ENCODE results near the gene PMS2. TPM values are rescaled to one million over a fixed set of nuclear protein-coding genes. Genes with fewer than 3 reads are reported as not detected.

Gene PMS2
- total and polyA plus RNA-seq, 9 of the 15 experiments (the other 6 are each of a cell fraction or from before 2014, with no cell fraction given) = 4.9 to 27.6 (median 16.5) TPM

DNA sequence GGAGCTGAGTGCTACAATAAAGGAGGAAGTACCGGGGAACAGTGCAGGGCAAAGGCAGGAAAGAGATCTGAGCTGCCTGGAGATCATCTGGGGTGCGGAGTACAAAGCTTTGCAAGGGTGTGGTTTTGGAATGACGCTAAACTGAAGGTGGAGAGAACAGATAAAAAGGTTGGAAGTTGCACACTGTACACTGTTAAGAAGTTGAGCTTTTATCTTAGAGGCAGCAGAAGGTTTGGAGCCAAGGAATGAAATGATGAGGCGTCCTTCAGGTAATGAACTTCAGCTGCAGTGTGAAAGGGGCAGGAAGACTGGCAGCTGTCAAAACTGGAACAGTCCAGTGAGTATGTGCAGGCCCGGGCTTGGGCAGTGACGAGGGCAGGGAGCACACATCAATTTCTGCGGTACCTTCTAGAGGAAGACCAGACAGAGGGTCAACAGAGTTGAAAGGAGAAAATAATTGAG lies 15.2 kb upstream of the PMS2 start (continued):
- peak; percentile 56; the same call in 1 of the 2 replicates for TF ChIP-seq ZNF134 (CRISPR knock-in tag; conservative IDR thresholded peaks at IDR 0.05)
- TF ChIP-seq DNMT1 (IDR thresholded peaks at IDR 0.05) = peak; percentile 75; the same call in 1 of the 2 replicates
- peak; percentile 96 for TF ChIP-seq KLF1 (tag; IDR thresholded peaks at IDR 0.05)
- TF ChIP-seq, protein P1, sequence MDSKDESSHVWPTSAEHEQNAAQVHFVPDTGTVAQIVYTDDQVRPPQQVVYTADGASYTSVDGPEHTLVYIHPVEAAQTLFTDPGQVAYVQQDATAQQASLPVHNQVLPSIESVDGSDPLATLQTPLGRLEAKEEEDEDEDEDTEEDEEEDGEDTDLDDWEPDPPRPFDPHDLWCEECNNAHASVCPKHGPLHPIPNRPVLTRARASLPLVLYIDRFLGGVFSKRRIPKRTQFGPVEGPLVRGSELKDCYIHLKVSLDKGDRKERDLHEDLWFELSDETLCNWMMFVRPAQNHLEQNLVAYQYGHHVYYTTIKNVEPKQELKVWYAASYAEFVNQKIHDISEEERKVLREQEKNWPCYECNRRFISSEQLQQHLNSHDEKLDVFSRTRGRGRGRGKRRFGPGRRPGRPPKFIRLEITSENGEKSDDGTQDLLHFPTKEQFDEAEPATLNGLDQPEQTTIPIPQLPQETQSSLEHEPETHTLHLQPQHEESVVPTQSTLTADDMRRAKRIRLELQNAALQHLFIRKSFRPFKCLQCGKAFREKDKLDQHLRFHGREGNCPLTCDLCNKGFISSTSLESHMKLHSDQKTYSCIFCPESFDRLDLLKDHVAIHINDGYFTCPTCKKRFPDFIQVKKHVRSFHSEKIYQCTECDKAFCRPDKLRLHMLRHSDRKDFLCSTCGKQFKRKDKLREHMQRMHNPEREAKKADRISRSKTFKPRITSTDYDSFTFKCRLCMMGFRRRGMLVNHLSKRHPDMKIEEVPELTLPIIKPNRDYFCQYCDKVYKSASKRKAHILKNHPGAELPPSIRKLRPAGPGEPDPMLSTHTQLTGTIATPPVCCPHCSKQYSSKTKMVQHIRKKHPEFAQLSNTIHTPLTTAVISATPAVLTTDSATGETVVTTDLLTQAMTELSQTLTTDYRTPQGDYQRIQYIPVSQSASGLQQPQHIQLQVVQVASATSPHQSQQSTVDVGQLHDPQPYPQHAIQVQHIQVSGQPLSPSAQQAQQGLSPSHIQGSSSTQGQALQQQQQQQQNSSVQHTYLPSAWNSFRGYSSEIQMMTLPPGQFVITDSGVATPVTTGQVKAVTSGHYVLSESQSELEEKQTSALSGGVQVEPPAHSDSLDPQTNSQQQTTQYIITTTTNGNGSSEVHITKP (IDR thresholded peaks at IDR 0.05; ENCODE audit: partially characterized antibody) = peak; percentile 50
- TF ChIP-seq ARHGAP35 (IDR thresholded peaks at IDR 0.05; ENCODE audit: partially characterized antibody) = no peak
- TF ChIP-seq ATF7 (IDR thresholded peaks at IDR 0.05) = peak; percentile 91
- TF ChIP-seq NCOA6 (IDR thresholded peaks at IDR 0.05) = peak; percentile 38; the same call in 1 of the 2 replicates
- peak; percentile 73; the same call in 1 of the 2 replicates for TF ChIP-seq OTX1 (CRISPR knock-in tag; IDR thresholded peaks at IDR 0.05)
- TF ChIP-seq SNRNP70 (optimal IDR thresholded peaks at IDR 0.05; ENCODE audit: low read depth, low read length) = no peak
- TF ChIP-seq CXXC5 (CRISPR knock-in tag; IDR thresholded peaks at IDR 0.05) = peak; percentile 96
- TF ChIP-seq, protein P2, sequence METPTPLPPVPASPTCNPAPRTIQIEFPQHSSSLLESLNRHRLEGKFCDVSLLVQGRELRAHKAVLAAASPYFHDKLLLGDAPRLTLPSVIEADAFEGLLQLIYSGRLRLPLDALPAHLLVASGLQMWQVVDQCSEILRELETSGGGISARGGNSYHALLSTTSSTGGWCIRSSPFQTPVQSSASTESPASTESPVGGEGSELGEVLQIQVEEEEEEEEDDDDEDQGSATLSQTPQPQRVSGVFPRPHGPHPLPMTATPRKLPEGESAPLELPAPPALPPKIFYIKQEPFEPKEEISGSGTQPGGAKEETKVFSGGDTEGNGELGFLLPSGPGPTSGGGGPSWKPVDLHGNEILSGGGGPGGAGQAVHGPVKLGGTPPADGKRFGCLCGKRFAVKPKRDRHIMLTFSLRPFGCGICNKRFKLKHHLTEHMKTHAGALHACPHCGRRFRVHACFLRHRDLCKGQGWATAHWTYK (CRISPR knock-in tag; IDR thresholded peaks at IDR 0.05) = peak; percentile 70; the same call in 1 of the 2 replicates
- TF ChIP-seq, protein P3, sequence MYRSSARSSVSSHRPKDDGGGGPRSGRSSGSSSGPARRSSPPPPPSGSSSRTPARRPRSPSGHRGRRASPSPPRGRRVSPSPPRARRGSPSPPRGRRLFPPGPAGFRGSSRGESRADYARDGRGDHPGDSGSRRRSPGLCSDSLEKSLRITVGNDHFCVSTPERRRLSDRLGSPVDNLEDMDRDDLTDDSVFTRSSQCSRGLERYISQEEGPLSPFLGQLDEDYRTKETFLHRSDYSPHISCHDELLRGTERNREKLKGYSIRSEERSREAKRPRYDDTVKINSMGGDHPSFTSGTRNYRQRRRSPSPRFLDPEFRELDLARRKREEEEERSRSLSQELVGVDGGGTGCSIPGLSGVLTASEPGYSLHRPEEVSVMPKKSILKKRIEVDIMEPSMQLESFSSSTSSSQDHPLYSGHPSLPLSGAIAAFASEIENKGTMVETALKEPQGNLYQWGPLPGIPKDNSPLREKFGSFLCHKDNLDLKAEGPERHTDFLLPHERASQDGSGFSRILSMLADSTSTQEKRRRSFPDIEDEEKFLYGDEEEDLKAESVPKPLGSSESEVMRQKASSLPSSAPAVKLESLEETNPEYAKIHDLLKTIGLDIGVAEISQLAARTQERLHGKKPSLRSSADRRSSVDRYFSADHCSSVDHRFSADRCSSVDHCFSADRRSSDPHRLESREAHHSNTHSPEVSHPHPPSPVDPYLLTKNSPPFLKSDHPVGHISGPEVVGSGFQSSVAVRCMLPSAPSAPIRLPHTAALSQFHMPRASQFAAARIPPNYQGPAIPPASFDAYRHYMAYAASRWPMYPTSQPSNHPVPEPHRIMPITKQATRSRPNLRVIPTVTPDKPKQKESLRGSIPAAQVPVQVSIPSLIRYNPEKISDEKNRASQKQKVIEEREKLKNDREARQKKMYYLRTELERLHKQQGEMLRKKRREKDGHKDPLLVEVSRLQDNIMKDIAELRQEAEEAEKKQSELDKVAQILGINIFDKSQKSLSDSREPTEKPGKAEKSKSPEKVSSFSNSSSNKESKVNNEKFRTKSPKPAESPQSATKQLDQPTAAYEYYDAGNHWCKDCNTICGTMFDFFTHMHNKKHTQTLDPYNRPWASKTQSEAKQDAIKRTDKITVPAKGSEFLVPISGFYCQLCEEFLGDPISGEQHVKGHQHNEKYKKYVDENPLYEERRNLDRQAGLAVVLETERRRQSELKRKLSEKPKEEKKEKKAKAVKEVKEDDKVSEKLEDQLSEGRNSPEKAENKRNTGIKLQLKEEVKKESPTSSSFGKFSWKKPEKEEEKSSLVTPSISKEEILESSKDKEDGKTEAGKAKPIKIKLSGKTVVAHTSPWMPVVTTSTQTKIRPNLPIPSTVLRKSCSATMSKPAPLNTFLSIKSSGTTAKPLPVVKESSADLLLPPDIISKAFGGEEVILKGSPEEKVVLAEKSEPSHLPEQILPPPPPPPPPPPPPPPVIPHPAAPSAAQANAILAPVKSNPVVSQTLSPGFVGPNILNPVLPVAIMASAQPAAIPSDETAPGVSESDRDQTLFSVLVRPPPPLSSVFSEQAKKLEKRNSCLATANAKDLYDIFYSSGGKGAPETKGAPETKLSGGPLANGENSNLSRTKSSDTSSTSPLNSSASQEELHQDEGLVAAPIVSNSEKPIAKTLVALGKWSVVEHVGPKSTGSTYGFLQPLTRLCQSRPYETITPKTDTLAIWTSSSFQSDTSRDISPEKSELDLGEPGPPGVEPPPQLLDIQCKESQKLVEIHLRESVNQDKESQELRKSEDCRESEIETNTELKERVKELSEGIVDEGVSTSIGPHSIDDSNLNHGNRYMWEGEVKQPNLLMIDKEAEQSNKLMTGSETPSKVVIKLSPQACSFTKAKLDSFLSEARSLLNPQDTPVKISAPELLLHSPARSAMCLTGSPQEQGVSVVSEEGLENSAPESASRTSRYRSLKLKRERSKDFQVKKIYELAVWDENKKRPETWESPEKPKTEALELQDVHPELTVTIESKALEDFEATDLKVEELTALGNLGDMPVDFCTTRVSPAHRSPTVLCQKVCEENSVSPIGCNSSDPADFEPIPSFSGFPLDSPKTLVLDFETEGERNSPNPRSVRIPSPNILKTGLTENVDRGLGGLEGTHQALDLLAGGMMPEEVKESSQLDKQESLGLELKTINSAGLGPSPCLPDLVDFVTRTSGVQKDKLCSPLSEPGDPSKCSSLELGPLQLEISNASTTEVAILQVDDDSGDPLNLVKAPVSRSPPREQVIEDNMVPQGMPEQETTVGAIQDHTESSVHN (IDR thresholded peaks at IDR 0.05; ENCODE audit: borderline replicate concordance in 1 of 2, low read depth in 1 of 2) = peak in 1 of 2 experiments; percentile 80; a peak in 2 of 4 replicates
- TF ChIP-seq ZNF274 (IDR thresholded peaks at IDR 0.05; ENCODE audit: borderline replicate concordance, low read depth, low read length) = peak; percentile 70; the same call in 1 of the 2 replicates
- TF ChIP-seq ZNF444 (CRISPR knock-in tag; IDR thresholded peaks at IDR 0.05) = no peak
